DOHH2 (cell line): ENCODE measurements around the gene SLC19A1.

Experiments
- EZH2phosphoT487 ChIP-seq: fragments of 200-600 bp; sonication (generic); IDR thresholded peaks from 2 replicates; pipeline ENCODE4 v1.6.1; 2017; ENCODE audit warnings: borderline replicate concordance, mild to moderate bottlenecking, antibody characterized with exemption, low read length, moderate library complexity, mixed read lengths
- TF ChIP-seq, protein P1 (sequence below): fragments of 200-600 bp; sonication (generic); IDR thresholded peaks from one replicate; pipeline ENCODE4 v1.5.1; 2014; ENCODE audit warnings: antibody characterized with exemption, mild to moderate bottlenecking, low read depth, low read length; ENCODE audit not compliant: poor library complexity, severe bottlenecking

GRCh38 chr21:45590726-45591618 is 48.7 kb upstream of the SLC19A1 start:
- TF ChIP-seq, protein P1, sequence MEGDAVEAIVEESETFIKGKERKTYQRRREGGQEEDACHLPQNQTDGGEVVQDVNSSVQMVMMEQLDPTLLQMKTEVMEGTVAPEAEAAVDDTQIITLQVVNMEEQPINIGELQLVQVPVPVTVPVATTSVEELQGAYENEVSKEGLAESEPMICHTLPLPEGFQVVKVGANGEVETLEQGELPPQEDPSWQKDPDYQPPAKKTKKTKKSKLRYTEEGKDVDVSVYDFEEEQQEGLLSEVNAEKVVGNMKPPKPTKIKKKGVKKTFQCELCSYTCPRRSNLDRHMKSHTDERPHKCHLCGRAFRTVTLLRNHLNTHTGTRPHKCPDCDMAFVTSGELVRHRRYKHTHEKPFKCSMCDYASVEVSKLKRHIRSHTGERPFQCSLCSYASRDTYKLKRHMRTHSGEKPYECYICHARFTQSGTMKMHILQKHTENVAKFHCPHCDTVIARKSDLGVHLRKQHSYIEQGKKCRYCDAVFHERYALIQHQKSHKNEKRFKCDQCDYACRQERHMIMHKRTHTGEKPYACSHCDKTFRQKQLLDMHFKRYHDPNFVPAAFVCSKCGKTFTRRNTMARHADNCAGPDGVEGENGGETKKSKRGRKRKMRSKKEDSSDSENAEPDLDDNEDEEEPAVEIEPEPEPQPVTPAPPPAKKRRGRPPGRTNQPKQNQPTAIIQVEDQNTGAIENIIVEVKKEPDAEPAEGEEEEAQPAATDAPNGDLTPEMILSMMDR, result no peak
- TF ChIP-seq EZH2phosphoT487, result no peak
